WTC11 (cell line): Measurements from ENCODE around the gene KLHL13. TPM values are rescaled to one million over a fixed set of nuclear protein-coding genes. Genes with fewer than 3 reads are reported as not detected.
"Not testable (repeated sequence)": the region's sequence is repeated elsewhere in the genome, so short reads cannot be mapped to it uniquely, and the experiment has no call there.

ENCODE experiments used
- ATAC-seq: fragments of 200-7000 bp; cut with Tn5 transposase; 2 replicates; pipeline ENCODE4 v1.10.0; 2021; ENCODE audit warnings: mild to moderate bottlenecking, moderate library complexity
- CTCF ChIA-PET: fragments of 300-600 bp; sonication (Branson Sonifier 250); formaldehyde crosslinking; loops from one replicate; lab custom pipeline; 2021; ENCODE audit warnings: antibody characterized with exemption; lab: Charles Lee
- POLR2A ChIA-PET: fragments of 350-600 bp; sonication (Branson Sonifier 250); formaldehyde crosslinking; loops from one replicate; lab custom pipeline; 2021; ENCODE audit warnings: antibody characterized with exemption; lab: Charles Lee
- DNase-seq: peaks from one replicate; pipeline ENCODE4 v3.0.0; 2021; ENCODE audit warnings: low spot score
- H3K27ac Mint-ChIP-seq: 2 replicates; pipeline ENCODE4 v1.8.0; 2021; ENCODE audit warnings: mixed read lengths
- H3K27me3 Mint-ChIP-seq: 2 replicates; pipeline ENCODE4 v1.8.0; 2021; ENCODE audit warnings: low read depth, mild to moderate bottlenecking, moderate library complexity, mixed read lengths
- H3K36me3 Mint-ChIP-seq: 2 replicates; pipeline ENCODE4 v1.8.0; 2021; ENCODE audit warnings: mixed read lengths
- H3K4me1 Mint-ChIP-seq: 2 replicates; pipeline ENCODE4 v1.8.0; 2022; ENCODE audit warnings: mixed read lengths
- H3K4me3 Mint-ChIP-seq: 2 replicates; pipeline ENCODE4 v1.8.0; 2021; ENCODE audit warnings: mild to moderate bottlenecking, moderate library complexity, mixed read lengths
- H3K9me3 Mint-ChIP-seq: 2 replicates; pipeline ENCODE4 v1.8.0; 2021; ENCODE audit warnings: mixed read lengths
- AFF4 ChIP-seq: sonication (generic); formaldehyde crosslinking; IDR thresholded peaks from 2 replicates; pipeline ENCODE4 v1.8.1; 2023; ENCODE audit warnings: mild to moderate bottlenecking, missing genetic modification reagents, borderline replicate concordance
- ATF6 ChIP-seq: sonication (generic); formaldehyde crosslinking; IDR thresholded peaks from 2 replicates; pipeline ENCODE4 v1.8.1; 2023; ENCODE audit warnings: mild to moderate bottlenecking, missing genetic modification reagents
- CBFB ChIP-seq: sonication (generic); formaldehyde crosslinking; IDR thresholded peaks from 2 replicates; pipeline ENCODE4 v1.8.1; 2022; ENCODE audit warnings: mild to moderate bottlenecking, low read depth, missing genetic modification reagents
- E2F1 ChIP-seq: sonication (generic); formaldehyde crosslinking; IDR thresholded peaks from 2 replicates; pipeline ENCODE4 v1.8.0; 2022; ENCODE audit warnings: mild to moderate bottlenecking, missing genetic modification reagents
- GABPB1 ChIP-seq: sonication (generic); formaldehyde crosslinking; IDR thresholded peaks from 2 replicates; pipeline ENCODE4 v1.8.1; 2023; ENCODE audit warnings: mild to moderate bottlenecking, missing genetic modification reagents
- GRHL2 ChIP-seq: fragments of 250-450 bp; sonication (Bioruptor Pico); IDR thresholded peaks from 2 replicates; pipeline ENCODE4 v1.8.0; 2022; ENCODE audit warnings: mild to moderate bottlenecking, moderate library complexity; ENCODE audit not compliant: insufficient replicate concordance, severe bottlenecking
- HMGA2 ChIP-seq: fragments of 250-450 bp; sonication (Bioruptor Pico); IDR thresholded peaks from 2 replicates; pipeline ENCODE4 v1.4.0; 2021; ENCODE audit warnings: mild to moderate bottlenecking, moderate library complexity
- MXD4 ChIP-seq: fragments of 250-450 bp; sonication (Bioruptor Pico); IDR thresholded peaks from 2 replicates; pipeline ENCODE4 v1.8.0; 2021; ENCODE audit warnings: mild to moderate bottlenecking, moderate library complexity, borderline replicate concordance
- NFE2L1 ChIP-seq: sonication (generic); formaldehyde crosslinking; IDR thresholded peaks from 2 replicates; pipeline ENCODE4 v1.8.1; 2023; ENCODE audit warnings: missing genetic modification reagents
- NFYB ChIP-seq: sonication (generic); formaldehyde crosslinking; conservative IDR thresholded peaks from 2 replicates; pipeline ENCODE4 v1.8.0; 2022; ENCODE audit warnings: low read depth, missing genetic modification reagents
- NR1H2 ChIP-seq: sonication (generic); formaldehyde crosslinking; IDR thresholded peaks from 2 replicates; pipeline ENCODE4 v1.9.0; 2021; ENCODE audit warnings: mild to moderate bottlenecking, moderate library complexity, missing genetic modification reagents
- NR3C1 ChIP-seq: sonication (generic); formaldehyde crosslinking; conservative IDR thresholded peaks from 2 replicates; pipeline ENCODE4 v1.8.1; 2023; ENCODE audit warnings: low read depth, mild to moderate bottlenecking, missing genetic modification reagents
- OVOL2 ChIP-seq: fragments of 250-450 bp; sonication (Bioruptor Pico); IDR thresholded peaks from 2 replicates; pipeline ENCODE4 v1.9.0; 2021; ENCODE audit warnings: mild to moderate bottlenecking, borderline replicate concordance
- ZNF317 ChIP-seq: sonication (generic); formaldehyde crosslinking; IDR thresholded peaks from 2 replicates; pipeline ENCODE4 v1.8.1; 2023; ENCODE audit warnings: low read depth, mild to moderate bottlenecking, moderate library complexity, missing genetic modification reagents, borderline replicate concordance
- ZNF512 ChIP-seq: sonication (generic); formaldehyde crosslinking; IDR thresholded peaks from 2 replicates; pipeline ENCODE4 v1.8.1; 2022; ENCODE audit warnings: missing genetic modification reagents, borderline replicate concordance
- ZNF532 ChIP-seq: fragments of 250-450 bp; sonication (Bioruptor Pico); IDR thresholded peaks from 2 replicates; pipeline ENCODE4 v1.9.0; 2021; ENCODE audit warnings: mild to moderate bottlenecking, borderline replicate concordance
- total RNA-seq: library from RNA; stranded (reverse); gene quantifications from 3 replicates; pipeline ENCODE4 v1.2.3, GENCODE V29; 2021

KLHL13 gene
- total RNA-seq, 1 experiment from 2014 or later: 7.7 TPM

GRCh38 chrX:117957128-117957527 is 159.5 kb downstream of the KLHL13 start:
- no peaks in the 10 kb centered on the region for H3K27me3 Mint-ChIP-seq
- no peak for DNase-seq
- TF ChIP-seq GRHL2 (CRISPR knock-in tag) (no peak), ZNF532 (CRISPR knock-in tag) (no peak), ATF6 (CRISPR knock-in tag) (no peak), MXD4 (no peak), NFYB (CRISPR knock-in tag) (no peak), NFE2L1 (CRISPR knock-in tag) (no peak), HMGA2 (CRISPR knock-in tag) (no peak), ZNF512 (CRISPR knock-in tag) (no peak), E2F1 (no peak), ZNF317 (no peak), GABPB1 (CRISPR knock-in tag) (no peak), AFF4 (CRISPR knock-in tag) (no peak), NR1H2 (CRISPR knock-in tag) (no peak), OVOL2 (CRISPR knock-in tag) (no peak), CBFB (CRISPR knock-in tag) (no peak), NR3C1 (CRISPR knock-in tag) (no peak)
- no peaks in the 10 kb centered on the region for H3K36me3 Mint-ChIP-seq
- CTCF ChIA-PET: no interaction called here
- no peak for ATAC-seq
- H3K4me1 Mint-ChIP-seq: no peaks in the 10 kb centered on the region
- H3K27ac Mint-ChIP-seq: no peak overlapping the region
- no peak overlapping the region for H3K4me3 Mint-ChIP-seq
- POLR2A ChIA-PET: no interaction called here
- H3K9me3 Mint-ChIP-seq: no peaks in the 10 kb centered on the region

GRCh38 chrX:117939296-117939695 is 177.3 kb downstream of the KLHL13 start:
- H3K36me3 Mint-ChIP-seq, DNase-seq, H3K9me3 Mint-ChIP-seq, H3K4me1 Mint-ChIP-seq, H3K27me3 Mint-ChIP-seq, CTCF ChIA-PET, ATAC-seq, POLR2A ChIA-PET, H3K27ac Mint-ChIP-seq, H3K4me3 Mint-ChIP-seq: not testable (repeated sequence)
